Astrocyte of the cerebellum (primary cell): ENCODE results near the gene RRP1B.
"Not testable (repeated sequence)": the region's sequence is repeated elsewhere in the genome, so short reads cannot be mapped to it uniquely, and the experiment has no call there.

ENCODE experiments used
- DNase-seq: peaks from one replicate; pipeline ENCODE4 v3.0.0-alpha.2; 2011; ENCODE audit warnings: low read depth
- H3K4me3 ChIP-seq: 2 replicates; pipeline ENCODE4 v1.5.1; 2011; ENCODE audit warnings: mild to moderate bottlenecking, low read depth, low read length, moderate library complexity
- in situ Hi-C: cut with HindIII; loops from 2 replicates; pipeline ENCODE4 v1.10.0; 2017; ENCODE audit warnings: low sequenced_read_pairs
- TF ChIP-seq, protein P1 (sequence below): IDR thresholded peaks from 2 replicates; pipeline ENCODE4 v1.5.1; 2012; ENCODE audit warnings: low read length, low read depth, moderate library complexity, mild to moderate bottlenecking; ENCODE audit errors: missing control alignments

Gene RRP1B

DNA sequence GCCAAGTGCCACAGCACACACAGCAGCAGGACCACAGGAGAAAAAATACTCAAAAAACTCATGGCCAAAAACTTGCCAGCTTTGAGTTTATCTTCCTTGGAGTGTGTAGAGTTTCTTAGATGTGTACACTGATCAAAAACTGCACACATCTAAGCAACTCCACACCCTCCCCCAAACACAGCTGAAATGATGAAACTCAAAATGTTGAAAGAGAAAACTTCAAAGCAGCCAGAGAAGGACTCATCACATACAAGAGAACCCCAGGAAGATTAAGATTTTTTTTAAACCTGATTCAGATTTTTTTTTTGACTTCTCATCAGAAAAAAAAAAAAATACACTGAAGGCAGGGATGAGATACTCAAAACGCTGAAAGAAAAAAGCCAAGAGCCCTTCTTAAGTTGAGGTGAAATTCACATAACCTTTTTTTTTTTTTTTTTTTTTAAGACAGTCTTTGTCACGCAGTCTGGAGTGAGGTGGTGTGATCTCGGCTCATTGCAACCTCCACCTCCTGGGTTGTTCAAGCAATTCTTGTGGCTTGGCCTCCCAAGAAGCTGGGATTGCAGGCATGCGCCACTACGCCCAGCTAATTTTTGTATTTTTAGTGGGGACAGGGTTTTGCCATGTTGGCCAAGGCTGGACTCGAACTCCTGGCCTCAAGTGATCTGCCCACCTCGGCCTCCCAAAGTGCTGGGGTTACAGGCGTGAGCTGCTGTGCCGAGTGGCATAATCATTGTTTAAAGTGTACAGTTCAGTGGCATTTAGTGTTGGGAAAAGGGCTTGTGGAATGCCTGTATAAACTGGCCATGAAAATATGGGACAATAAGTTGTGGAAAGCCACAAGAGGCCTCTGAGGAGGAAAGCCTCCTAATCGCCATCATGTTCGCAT, 38.6 kb downstream of the RRP1B start:
- TF ChIP-seq, protein P1, sequence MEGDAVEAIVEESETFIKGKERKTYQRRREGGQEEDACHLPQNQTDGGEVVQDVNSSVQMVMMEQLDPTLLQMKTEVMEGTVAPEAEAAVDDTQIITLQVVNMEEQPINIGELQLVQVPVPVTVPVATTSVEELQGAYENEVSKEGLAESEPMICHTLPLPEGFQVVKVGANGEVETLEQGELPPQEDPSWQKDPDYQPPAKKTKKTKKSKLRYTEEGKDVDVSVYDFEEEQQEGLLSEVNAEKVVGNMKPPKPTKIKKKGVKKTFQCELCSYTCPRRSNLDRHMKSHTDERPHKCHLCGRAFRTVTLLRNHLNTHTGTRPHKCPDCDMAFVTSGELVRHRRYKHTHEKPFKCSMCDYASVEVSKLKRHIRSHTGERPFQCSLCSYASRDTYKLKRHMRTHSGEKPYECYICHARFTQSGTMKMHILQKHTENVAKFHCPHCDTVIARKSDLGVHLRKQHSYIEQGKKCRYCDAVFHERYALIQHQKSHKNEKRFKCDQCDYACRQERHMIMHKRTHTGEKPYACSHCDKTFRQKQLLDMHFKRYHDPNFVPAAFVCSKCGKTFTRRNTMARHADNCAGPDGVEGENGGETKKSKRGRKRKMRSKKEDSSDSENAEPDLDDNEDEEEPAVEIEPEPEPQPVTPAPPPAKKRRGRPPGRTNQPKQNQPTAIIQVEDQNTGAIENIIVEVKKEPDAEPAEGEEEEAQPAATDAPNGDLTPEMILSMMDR = no peak
- no peak overlapping the region for H3K4me3 ChIP-seq
- in situ Hi-C loops = no loop called here
- DNase-seq = no peak

DNA sequence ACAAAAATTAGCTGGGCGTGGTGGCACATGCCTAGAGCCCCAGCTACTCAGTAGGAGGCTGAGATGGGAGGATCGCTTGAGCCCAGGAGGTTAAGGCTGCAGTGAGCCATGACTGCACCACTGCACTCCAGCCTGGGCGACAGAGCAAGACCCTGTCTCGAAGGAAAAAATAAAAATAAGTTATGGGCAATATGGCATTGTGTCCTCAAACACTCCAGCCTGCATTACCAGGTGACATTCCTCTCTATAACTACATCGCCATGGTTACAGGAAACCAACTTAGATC, 40.1 kb downstream of the RRP1B start:
- DNase-seq, in situ Hi-C loops: not testable (repeated sequence)

DNA sequence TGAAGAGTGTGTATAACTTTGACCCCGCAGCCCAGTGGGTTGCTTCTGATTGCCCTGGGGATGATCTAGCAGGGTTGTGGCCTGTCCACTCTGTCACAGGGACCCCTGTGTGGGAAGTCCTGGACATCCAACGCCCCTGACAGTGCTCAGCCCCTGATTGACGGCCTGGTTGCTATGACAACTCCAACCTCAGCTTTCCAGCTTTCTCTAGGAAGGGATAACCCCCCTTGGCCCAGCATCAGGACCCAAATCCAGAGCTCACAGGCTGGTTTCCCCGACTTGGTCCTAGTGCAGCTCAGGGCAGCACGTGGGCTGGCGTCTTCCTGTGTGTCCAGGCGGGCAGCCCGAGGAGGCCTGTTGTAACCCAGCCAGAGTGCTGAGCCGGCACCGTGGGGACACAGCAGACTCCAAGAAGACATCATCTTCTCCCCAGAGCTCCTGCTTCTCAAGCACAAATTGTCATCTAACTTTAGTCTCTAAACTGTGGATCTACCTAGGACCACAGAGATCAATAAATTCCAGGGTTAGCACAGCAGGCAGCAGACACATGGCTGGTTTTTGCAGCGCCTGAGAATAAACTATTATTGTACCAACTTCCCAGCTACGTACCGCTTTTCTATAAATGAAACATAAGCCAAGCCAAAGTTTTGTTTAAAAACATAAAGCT, 40.7 kb downstream of the RRP1B start:
- H3K4me3 ChIP-seq = no peak overlapping the region
- in situ Hi-C loops = no loop called here
- TF ChIP-seq, protein P1 = no peak
- DNase-seq = no peak

More for the DNA sequence above, 40.1 kb downstream of the RRP1B start:
- H3K4me3 ChIP-seq = not testable (repeated sequence)

DNA sequence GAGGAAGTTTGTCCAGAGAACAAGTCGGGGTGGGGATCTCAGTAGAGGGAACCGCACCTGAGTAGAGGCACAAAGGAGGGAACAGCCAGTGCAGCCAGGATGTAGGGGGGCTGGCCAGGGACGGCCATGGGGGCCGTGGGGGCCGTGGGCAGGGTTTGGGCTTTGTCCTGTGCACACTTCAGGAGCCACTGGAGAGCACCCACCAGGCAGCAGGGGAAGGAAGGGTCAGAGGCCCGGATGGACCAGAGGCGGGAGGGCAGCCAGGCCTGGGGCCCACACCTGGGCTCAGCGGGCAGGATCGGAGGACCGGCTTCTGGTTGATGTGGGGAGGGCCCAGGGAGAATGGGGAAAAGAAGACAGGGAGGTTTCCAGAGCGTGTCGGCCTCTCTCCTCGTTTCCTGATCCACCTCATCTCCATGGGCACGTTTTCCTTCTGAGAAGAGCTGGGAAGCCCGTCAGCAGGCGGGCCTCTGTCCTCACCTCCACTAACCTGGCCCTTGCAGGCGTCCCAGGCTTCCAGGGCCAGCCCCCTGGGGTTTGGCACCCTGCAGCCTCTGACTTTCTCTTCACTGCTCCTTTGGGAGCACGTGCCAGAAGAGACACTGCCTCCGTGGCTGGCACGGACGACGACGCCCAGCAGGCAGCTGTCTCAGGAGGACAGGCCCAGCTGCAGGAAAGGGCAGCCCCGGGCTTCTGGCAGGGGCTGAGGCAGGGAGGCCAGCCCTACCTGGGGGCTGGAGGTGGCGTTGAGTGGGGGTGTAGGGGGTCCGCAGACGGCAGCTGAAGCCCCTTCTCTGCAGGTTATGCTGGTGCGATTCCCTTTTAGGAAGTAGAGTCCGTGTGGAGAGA, 42.8 kb downstream of the RRP1B start:
- no peak overlapping the region for H3K4me3 ChIP-seq
- no peak for DNase-seq
- TF ChIP-seq, protein P1 = no peak
- in situ Hi-C loops = no loop called here

DNA sequence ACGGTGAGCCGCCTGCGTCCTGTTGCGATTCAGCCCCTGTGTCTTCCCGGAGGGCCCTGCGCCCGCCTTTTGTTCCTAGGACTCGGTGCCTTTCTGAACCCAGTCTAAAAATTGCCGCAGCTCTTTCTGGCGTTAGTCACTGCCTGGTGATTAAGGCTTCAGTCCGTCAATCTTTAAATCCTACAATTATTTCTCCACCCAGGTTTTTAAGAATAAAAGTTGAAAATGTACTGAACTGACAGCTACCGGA, 43.4 kb downstream of the RRP1B start:
- H3K4me3 ChIP-seq = no peak overlapping the region
- DNase-seq = no peak
- TF ChIP-seq, protein P1 = no peak
- in situ Hi-C loops = no loop called here

DNA sequence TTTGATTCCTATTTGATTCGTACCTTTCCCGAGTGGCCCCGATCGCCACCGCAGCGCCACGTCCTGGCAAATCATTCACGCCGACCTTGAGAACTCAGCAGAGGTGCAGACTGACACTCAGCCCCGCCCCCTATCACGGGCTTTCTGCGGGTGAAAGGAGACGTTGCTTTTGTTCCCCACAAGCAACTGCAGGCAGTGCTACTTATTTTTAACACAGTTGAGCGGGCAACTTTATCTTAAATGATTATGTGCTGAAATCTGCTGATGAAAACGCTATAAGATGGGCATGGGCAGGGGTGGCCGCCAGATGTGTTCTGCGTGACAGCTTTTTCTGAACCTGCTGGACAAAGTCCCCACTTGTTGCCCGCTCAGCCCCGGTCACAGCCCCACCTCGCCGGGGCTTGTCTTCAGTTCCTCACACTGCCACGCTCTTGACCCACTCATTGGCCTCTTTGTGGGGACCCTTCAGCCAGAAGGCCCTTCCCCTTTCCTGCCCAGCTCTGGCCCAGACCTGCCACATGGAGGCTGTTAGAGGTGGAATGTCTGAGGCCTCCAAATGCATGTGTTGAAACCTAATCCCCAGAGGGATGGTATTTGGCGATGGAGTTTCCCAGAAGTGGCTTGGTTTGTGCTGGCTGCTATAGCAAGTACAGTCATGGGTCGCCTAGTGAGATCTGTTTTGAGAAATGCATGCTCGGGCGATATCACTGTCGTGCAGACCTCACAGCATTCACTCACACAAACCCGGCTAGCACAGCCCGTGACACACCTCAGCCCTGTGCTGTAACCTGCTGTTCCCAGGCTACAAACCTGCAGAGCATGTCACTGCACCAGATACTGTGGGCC, 43.9 kb downstream of the RRP1B start:
- TF ChIP-seq, protein P1 = no peak
- DNase-seq = no peak
- H3K4me3 ChIP-seq = no peak overlapping the region
- in situ Hi-C loops = no loop called here
